Kidney (tissue), 14 donors: ENCODE measurements around the gene SCP2. TPM values are rescaled to one million over a fixed set of nuclear protein-coding genes. Genes with fewer than 3 reads are reported as not detected.

Experiments
- DNase-seq, 5 donors: peaks; one replicate each; pipeline ENCODE4 v3.0.0-alpha.2; 2013 to 2020
- FAIRE-seq: peaks from 2 replicates; lab custom pipeline; 2012; peaks lifted over from hg19 to GRCh38; lab: Jason Lieb, UNC
- H3K27ac ChIP-seq, 2 donors: one replicate each; pipeline ENCODE4 v1.7.0; 2013; ENCODE audit warnings: low read depth in 2 of 2, low read length in 2 of 2, inconsistent platforms in 1 of 2
- H3K27me3 ChIP-seq: one replicate; pipeline ENCODE4 v1.7.1; 2013; ENCODE audit warnings: low read length, inconsistent platforms; ENCODE audit not compliant: control insufficient read depth, insufficient read depth
- H3K36me3 ChIP-seq, 3 donors: one replicate each; pipeline versions ENCODE4 v1.7.0 to v1.7.1; 2013; ENCODE audit warnings: low read length in 3 of 3, control low read depth in 1 of 3, inconsistent platforms in 1 of 3; ENCODE audit not compliant: insufficient read depth in 3 of 3, control insufficient read depth in 2 of 3
- H3K4me1 ChIP-seq, 3 donors: one replicate each; pipeline versions ENCODE4 v1.7.0 to v1.7.1; 2013; ENCODE audit warnings: low read length in 3 of 3, inconsistent platforms in 1 of 3, low read depth in 1 of 3; ENCODE audit not compliant: control insufficient read depth in 2 of 3, insufficient read depth in 2 of 3
- H3K4me3 ChIP-seq, 3 donors: one replicate each; pipeline versions ENCODE4 v1.7.0 to v1.8.1; 2013; ENCODE audit warnings: low read length in 3 of 3, control low read depth in 1 of 3, inconsistent platforms in 1 of 3
- H3K9ac ChIP-seq, 3 donors: one replicate each; pipeline versions ENCODE4 v1.7.0 to v1.7.1; 2013; ENCODE audit warnings: low read length in 3 of 3, control low read depth in 1 of 3, inconsistent platforms in 1 of 3
- H3K9me3 ChIP-seq, 3 donors: one replicate each; pipeline versions ENCODE4 v1.7.0 to v1.7.1; 2013; ENCODE audit warnings: low read length in 3 of 3, control low read depth in 1 of 3, inconsistent platforms in 1 of 3; ENCODE audit not compliant: control insufficient read depth in 2 of 3, insufficient read depth in 1 of 3
- intact Hi-C: fragments of 100-400 bp; cut with DNase I; formaldehyde crosslinking; loops from one replicate; pipeline ENCODE4 v1.11.1; 2022
- polyA plus RNA-seq: library from polyadenylated mRNA; stranded (reverse); fragments of 350-450 nt; fragmentation: Illumina TruSeq; extraction: RNeasy Lipid Tissue Mini Kit (QIAGEN cat#74804); gene quantifications from one replicate; pipeline ENCODE4 v1.2.3, GENCODE V29; 2014; ENCODE audit warnings: low read depth, low replicate concordance; ENCODE audit not compliant: insufficient read depth
- total RNA-seq: library from RNA; stranded (reverse); fragmentation: NEBNext Ultra II Directional; extraction: Animal tissue kit (Norgen Biotek cat#: 25700); gene quantifications from one replicate; pipeline ENCODE4 v1.2.1, GENCODE V29; 2021
- TF ChIP-seq, protein P1 (sequence below): IDR thresholded peaks from 3 replicates; pipeline ENCODE4 v1.5.1; 2012; ENCODE audit warnings: mild to moderate bottlenecking, moderate library complexity, borderline replicate concordance; ENCODE audit not compliant: insufficient read depth; ENCODE audit errors: extremely low read depth
- donor health status: control.
- donor health status: control.
- donor health status: control.
- donor health status: control.
- donor health status: control.
- donor health status: DM: yes; HTN: yes; CAD: no.
- donor health status: Normal renal cell carcinoma (clear cell type).

The SCP2 gene
- total and polyA plus RNA-seq, 2 donors from 2014 or later: 168 to 226 TPM

DNA sequence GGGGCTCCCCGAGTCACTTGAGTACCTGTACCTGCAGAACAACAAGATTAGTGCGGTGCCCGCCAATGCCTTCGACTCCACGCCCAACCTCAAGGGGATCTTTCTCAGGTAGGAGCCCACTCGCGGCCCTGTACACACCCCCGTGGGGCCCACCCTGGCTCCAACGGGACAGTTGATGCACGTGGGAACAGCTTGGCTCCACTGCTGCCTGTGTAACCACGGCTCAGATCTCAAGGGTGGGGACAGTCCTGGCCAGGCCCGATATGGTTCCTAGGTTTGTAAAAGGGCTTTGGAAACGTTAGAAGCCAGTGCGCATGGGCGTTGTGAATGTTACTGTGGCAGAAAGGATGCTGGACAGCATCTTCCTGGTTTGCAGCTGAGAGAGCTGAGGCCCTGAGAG, 153.7 kb downstream of the SCP2 start:
- Histone ChIP-seq H3K4me3 (no peak overlapping the region), H3K9me3 (no peaks in the 10 kb centered on the region), H3K27me3 (no peaks in the 10 kb centered on the region), H3K9ac (no peak overlapping the region), H3K36me3 (no peaks in the 10 kb centered on the region), H3K4me1 (no peaks in the 10 kb centered on the region), H3K27ac (no peak overlapping the region)
- TF ChIP-seq, protein P1, sequence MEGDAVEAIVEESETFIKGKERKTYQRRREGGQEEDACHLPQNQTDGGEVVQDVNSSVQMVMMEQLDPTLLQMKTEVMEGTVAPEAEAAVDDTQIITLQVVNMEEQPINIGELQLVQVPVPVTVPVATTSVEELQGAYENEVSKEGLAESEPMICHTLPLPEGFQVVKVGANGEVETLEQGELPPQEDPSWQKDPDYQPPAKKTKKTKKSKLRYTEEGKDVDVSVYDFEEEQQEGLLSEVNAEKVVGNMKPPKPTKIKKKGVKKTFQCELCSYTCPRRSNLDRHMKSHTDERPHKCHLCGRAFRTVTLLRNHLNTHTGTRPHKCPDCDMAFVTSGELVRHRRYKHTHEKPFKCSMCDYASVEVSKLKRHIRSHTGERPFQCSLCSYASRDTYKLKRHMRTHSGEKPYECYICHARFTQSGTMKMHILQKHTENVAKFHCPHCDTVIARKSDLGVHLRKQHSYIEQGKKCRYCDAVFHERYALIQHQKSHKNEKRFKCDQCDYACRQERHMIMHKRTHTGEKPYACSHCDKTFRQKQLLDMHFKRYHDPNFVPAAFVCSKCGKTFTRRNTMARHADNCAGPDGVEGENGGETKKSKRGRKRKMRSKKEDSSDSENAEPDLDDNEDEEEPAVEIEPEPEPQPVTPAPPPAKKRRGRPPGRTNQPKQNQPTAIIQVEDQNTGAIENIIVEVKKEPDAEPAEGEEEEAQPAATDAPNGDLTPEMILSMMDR: no peak
- peak in 1 of 5 donors; percentile 44 for DNase-seq
- intact Hi-C loops: no loop called here
- no peak for FAIRE-seq

DNA sequence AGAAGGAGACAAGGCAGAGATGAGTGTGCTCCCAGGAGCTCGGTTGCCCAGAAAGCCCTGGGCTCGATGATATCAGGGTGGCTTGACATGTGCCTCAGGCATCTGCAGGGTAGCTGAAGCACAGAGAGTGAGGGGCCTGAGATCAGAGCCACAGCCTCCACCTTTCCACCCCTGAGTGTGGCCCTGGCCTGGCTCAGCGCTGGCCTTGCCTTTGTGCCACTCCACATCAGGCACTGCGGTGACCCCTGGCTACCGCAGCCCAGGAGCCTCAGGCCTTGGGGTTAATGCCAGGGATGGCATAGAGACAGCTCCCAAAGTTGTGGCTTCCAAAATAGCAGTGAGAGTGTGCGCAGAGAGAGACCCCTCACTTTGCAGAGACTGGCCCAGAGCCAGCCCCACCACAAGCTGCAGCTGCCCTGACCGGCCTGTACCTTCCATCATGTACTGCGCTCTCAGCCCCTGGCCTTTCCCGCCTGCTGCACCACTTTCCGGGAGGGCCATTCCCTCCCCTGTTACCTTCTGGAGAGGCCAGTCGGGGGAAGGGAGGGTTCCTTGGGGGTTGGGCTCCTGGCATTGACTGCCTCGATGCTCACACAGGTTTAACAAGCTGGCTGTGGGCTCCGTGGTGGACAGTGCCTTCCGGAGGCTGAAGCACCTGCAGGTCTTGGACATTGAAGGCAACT, 154.4 kb downstream of the SCP2 start:
- intact Hi-C loops: no loop called here
- Histone ChIP-seq H3K4me1 (no peaks in the 10 kb centered on the region), H3K4me3 (no peak overlapping the region), H3K27ac (no peak overlapping the region), H3K9me3 (no peaks in the 10 kb centered on the region), H3K36me3 (no peaks in the 10 kb centered on the region), H3K9ac (no peak overlapping the region), H3K27me3 (no peaks in the 10 kb centered on the region)
- FAIRE-seq: no peak
- TF ChIP-seq, protein P1: no peak
- DNase-seq: peak in 1 of 5 donors; percentile 48

DNA sequence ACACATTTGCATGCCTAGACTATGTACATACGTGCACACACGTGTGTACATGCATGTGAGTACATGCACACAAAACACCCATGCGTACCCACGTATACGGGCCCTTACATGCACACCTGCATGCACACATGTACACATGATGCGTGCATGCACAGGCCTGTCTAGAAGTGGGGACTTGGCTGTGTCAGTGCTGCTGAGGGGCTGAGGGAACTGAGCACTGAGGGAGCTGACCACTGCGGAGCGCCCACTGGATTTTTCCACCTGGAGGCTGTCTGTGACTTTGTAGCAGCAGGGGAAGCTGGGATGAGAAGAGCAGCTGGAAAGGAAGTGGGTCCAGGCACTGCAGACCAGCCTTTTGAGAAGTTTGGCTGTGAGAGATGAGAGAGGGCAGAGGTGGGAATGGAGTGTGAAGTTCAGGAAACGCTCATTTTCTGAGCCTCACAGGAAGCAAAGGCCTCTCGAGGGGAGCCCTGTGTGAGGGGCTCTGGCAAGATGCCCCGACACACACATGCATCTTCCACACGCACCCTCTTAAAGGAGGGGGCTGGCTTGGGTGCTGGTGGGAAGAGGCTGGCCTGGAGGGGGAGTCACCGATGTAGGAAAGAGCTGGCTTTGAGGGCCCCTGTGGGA, 155.9 kb downstream of the SCP2 start:
- TF ChIP-seq, protein P1: no peak
- intact Hi-C loops: no loop called here
- Histone ChIP-seq H3K9me3 (no peaks in the 10 kb centered on the region), H3K27ac (no peak overlapping the region), H3K27me3 (no peaks in the 10 kb centered on the region), H3K36me3 (no peaks in the 10 kb centered on the region), H3K4me3 (no peak overlapping the region), H3K9ac (no peak overlapping the region), H3K4me1 (no peaks in the 10 kb centered on the region)
- DNase-seq: peak in 2 of 5 donors; percentile 10 to 29
- no peak for FAIRE-seq
